ENCODE results near the gene GCN1.

The GCN1 gene

DNA sequence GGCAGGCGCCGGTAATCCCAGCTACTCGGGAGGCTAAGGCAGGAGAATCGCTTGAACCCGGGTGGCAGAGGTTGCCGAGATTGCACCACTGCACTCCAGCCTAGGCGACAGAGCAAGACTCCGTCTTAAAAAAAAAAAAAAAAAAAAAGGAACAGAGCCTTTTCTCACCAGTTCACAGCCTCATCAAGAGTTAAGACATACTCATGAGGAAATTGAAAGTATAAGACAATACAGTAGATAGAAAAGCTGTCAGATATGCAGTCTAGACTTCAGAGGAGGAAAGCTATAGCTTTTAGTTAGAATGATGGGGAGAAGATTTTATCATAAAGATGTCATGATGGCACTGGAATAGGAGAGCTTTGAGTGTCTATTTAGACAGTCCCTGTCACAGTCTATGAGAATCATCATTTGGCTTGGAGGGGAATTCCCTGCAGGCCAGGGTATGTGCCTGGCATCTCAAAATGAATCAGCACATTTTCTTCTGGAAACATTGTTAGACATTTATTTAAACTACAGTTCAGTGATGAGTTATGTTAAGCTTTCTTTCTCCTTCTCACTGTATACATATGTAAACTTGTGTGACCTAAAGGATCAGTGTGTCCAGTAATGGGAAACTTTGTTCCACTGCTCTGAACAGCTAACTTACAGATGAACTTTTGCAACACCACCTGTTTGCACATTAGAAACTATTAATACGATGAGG lies 75.1 kb downstream of the GCN1 start:
- Histone ChIP-seq H3K4me3 (replicated peaks; ENCODE audit: insufficient read depth, low read length) (no peak overlapping the region), H3K27me3 (ENCODE audit: insufficient read depth, poor library complexity, severe bottlenecking) (no peaks in the 10 kb centered on the region), H3K27ac (replicated peaks) (no peak overlapping the region)
- peak in 1 of 2 experiments; percentile 38 for DNase-seq (ENCODE audit: low read depth in 1 of 2, low spot score in 1 of 2)
- TF ChIP-seq GABPA (IDR thresholded peaks at IDR 0.05; ENCODE audit: low read depth) = no peak
- TF ChIP-seq POLR2AphosphoS5 (IDR thresholded peaks at IDR 0.05; ENCODE audit: low read depth) = no peak
- TF ChIP-seq CTCF (IDR thresholded peaks at IDR 0.05; ENCODE audit: insufficient read depth, low read length) = no peak
- TF ChIP-seq SPI1 (IDR thresholded peaks at IDR 0.05; ENCODE audit: borderline replicate concordance, low read depth) = peak; percentile 23; the same call in 1 of the 2 replicates

GRCh38 chr12:120118321-120119061 lies 76.0 kb downstream of the GCN1 start:
- Histone ChIP-seq H3K27me3 (ENCODE audit: insufficient read depth, poor library complexity, severe bottlenecking) (no peaks in the 10 kb centered on the region), H3K4me3 (replicated peaks; ENCODE audit: insufficient read depth, low read length) (no peak overlapping the region), H3K27ac (replicated peaks) (no peak overlapping the region)
- no peak for DNase-seq (ENCODE audit: low read depth in 1 of 2, low spot score in 1 of 2)
- no peak for TF ChIP-seq POLR2AphosphoS5 (IDR thresholded peaks at IDR 0.05; ENCODE audit: low read depth)
- TF ChIP-seq GABPA (IDR thresholded peaks at IDR 0.05; ENCODE audit: low read depth) = no peak
- no peak for TF ChIP-seq SPI1 (IDR thresholded peaks at IDR 0.05; ENCODE audit: borderline replicate concordance, low read depth)
- TF ChIP-seq CTCF (IDR thresholded peaks at IDR 0.05; ENCODE audit: insufficient read depth, low read length) = no peak
- TF ChIP-seq REST (IDR thresholded peaks at IDR 0.05; ENCODE audit: insufficient replicate concordance, low read depth) = no peak

- peak overlapping the region; percentile 90 for H3K4me3 ChIP-seq (replicated peaks; ENCODE audit: insufficient read depth, low read length)
- H3K27ac ChIP-seq (replicated peaks) = no peak overlapping the region
- no peaks in the 10 kb centered on the region for H3K27me3 ChIP-seq (ENCODE audit: insufficient read depth, poor library complexity, severe bottlenecking)
- TF ChIP-seq SPI1 (IDR thresholded peaks at IDR 0.05; ENCODE audit: borderline replicate concordance, low read depth) (no peak), GABPA (IDR thresholded peaks at IDR 0.05; ENCODE audit: low read depth) (no peak), REST (IDR thresholded peaks at IDR 0.05; ENCODE audit: insufficient replicate concordance, low read depth) (no peak), CTCF (IDR thresholded peaks at IDR 0.05; ENCODE audit: insufficient read depth, low read length) (no peak), POLR2AphosphoS5 (IDR thresholded peaks at IDR 0.05; ENCODE audit: low read depth) (no peak)
- no peak for DNase-seq (ENCODE audit: low read depth in 1 of 2, low spot score in 1 of 2)
These were observed 76.6 kb downstream of the GCN1 start for GRCh38 chr12:120117961-120118320.

Data from HL-60 (cell line).